Germinal center (tissue), 1 donor: ENCODE measurements around the gene NUP210L.
"Not testable (repeated sequence)": the region's sequence is repeated elsewhere in the genome, so short reads cannot be mapped to it uniquely, and the experiment has no call there.

Experiments used
- DNase-seq: peaks from one replicate; pipeline ENCODE4 v3.0.0; 2012; ENCODE audit warnings: mixed read lengths, low spot score

Gene NUP210L

DNA sequence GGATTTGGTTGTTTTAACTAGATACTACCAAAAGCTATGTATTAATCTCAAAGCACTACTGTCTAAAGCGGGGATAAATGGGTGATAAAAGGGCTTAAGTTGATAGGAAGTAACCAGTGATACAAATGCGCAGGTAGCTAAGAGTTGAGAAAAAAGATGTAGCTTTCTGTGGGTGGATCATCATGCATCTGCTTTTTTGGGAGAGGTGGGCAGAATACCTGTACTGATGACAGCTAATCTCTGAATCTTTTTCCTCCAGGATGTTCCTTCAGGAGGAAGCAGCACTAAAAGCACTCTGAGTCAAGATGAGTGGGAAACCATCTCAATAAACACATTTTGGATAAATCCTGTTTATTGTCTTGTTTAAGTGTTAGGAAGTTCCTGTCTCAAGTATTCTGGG, 163.1 kb downstream of the NUP210L start:
- DNase-seq = no peak

- DNase-seq = no peak
Observed at GRCh38 chr1:153991151-153991630, 163.7 kb downstream of the NUP210L start.

GRCh38 chr1:153990468-153991150, 164.3 kb downstream of the NUP210L start, which contains the start of gene RPS27:
RPS27 (plus strand) TSS chr1:153990762; CDS start chr1:153990797, 35 bp downstream.
- peak; percentile 94 for DNase-seq

GRCh38 chr1:153987621-153988020, 167.3 kb downstream of the NUP210L start:
- no peak for DNase-seq

DNA sequence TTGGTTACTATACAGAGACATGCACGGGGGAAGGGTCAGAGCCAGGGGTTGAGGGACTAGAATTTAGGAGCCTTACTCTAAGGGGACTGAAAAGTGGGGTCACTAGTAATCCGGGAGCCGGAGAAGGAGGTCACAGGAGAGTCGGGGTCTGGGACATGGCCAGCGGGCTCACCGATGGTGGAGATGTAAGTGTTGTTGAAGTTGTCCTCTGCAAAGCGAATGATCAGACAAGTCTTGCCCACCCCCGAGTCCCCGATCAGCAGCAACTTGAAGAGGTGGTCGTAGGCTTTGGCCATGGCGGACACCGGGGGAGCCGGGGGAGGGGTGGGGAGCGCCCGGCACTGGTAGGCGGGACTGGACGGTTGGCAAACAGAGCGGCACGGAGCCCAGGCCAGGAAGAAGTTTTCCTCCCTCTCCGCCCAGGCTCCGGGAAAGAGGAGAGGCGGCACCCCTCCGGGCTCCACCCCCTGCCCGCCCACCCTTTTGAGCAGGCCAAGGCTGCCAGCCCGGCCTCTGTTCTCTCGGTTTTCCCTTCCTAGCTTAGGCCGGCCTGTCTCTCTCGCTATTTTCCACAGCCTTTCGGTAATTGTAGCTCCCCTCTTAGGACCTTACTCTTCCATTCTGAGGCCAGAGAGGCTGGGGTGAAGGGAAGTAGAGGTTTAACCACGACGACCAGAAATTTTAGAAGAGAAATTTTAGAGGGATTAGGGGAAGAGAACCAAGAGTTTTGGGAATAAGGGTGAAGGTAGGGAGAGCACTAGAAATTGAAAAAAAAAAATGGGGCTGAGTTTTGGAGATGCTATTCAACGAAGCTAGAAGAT, 168.7 kb downstream of the NUP210L start, which contains the start of gene RAB13:
Gene RAB13 (minus strand): TSS at position 399 of the 821 bp plus-strand sequence. CDS start 103 bp downstream, at position 296.
- DNase-seq = peak; percentile 54

GRCh38 chr1:153985341-153985912, 169.4 kb downstream of the NUP210L start:
- no peak for DNase-seq

GRCh38 chr1:153984123-153984894, 170.6 kb downstream of the NUP210L start:
- no peak for DNase-seq

- not testable (repeated sequence) for DNase-seq
Observed at GRCh38 chr1:153981735-153982134, 173.1 kb downstream of the NUP210L start.

- DNase-seq = not testable (repeated sequence)
Observed at GRCh38 chr1:153979091-153979490, 175.8 kb downstream of the NUP210L start.

- no peak for DNase-seq
Observed at GRCh38 chr1:153978274-153978909, 176.5 kb downstream of the NUP210L start.

- peak; percentile 85 for DNase-seq
Observed at GRCh38 chr1:153977250-153978240, 177.3 kb downstream of the NUP210L start, which contains the start of gene JTB. JTB (minus strand) TSS chr1:153977674; CDS start chr1:153977252, 422 bp downstream.

DNA sequence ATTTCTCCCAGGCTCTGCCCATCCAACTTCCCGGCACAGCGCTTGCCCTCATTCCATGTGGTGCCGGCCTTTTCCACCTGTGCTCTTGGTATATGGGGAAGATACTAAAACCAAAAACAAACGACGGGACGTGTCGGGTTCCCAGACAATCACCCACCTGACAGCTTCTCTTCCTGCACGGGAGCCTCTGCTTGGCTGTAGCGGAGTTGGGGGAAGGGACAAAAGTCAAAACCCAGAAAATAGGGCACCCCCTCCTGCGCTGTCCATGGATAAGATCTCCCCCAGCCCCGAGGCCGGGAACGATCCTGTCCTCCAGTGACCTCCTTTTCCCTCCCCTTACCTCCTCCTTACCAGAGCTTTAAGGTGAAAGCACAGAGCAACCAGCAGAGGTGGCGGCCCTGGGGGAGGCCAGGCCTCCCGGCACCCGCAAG, 178.0 kb downstream of the NUP210L start:
- DNase-seq = no peak

GRCh38 chr1:153973525-153973924, 181.3 kb downstream of the NUP210L start:
- DNase-seq = no peak

GRCh38 chr1:153973071-153973470, 181.8 kb downstream of the NUP210L start:
- no peak for DNase-seq

GRCh38 chr1:153970346-153970745, 184.5 kb downstream of the NUP210L start:
- no peak for DNase-seq

GRCh38 chr1:153968972-153969371, 185.9 kb downstream of the NUP210L start:
- DNase-seq = no peak

DNA sequence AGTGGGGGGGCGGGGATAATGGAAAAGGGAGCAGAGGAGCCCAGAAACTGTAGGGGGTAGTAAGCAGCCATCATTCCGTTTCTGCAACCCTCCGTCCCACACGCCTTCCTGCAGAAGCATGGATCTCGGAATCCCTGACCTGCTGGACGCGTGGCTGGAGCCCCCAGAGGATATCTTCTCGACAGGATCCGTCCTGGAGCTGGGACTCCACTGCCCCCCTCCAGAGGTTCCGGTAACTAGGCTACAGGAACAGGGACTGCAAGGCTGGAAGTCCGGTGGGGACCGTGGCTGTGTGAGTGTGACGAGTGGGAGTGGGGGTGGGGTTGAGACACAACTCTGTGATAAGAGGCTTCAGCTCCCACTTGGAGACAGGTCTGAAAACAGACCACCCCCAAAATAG, 186.5 kb downstream of the NUP210L start:
- DNase-seq = no peak

- DNase-seq = no peak
Observed at GRCh38 chr1:153968000-153968363, 186.9 kb downstream of the NUP210L start.

DNA sequence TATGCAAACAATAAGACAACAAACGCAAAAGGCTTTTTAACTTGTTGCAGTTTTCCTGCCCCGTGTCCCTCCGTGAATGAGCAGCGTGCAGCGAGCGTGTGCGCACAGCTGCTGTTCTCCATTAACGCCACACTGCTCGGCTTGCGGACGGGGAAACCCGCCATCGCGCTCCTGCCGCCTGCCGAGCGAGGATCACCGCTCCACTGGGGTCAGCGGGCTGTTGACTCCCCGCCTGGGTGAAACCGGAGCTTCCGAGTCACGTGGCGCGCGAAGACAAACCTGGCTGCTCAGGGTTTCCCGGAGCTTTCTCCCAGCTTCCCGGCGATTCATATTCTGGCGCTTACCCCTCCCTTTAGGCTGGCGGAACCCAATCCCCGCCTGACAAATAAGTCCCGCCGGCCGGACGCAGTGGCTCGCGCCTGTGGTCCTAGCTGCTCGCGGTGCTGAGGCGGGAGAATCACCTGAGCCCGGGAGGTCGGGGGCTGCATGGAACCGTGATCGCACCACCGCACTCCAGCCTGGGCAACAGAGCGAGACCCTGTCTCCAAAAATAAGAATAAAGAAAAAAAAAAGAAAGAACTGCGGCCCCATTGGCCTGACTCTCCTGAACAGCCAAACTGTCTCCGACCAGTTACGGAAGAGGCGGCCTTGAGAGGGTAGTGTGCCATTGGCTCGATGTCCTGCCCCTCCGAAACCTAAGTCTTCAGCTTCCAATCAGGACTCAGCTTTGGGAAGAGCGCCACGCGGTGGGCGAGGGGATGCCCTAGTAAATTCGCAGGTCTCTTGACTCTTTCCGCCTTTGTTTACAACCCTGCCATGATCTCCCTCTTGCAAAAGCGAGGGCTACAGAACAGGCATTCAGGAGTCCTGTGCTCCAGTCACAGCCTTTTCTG, 187.5 kb downstream of the NUP210L start, which contains the start of gene CREB3L4:
Gene CREB3L4 (plus strand): TSS at position 796 of the 893 bp plus-strand sequence. CDS start 624 bp downstream, outside the sequence.
- peak; percentile 92 for DNase-seq
